K562 (cell line): ENCODE results near the gene FBN3. TPM values are rescaled to one million over a fixed set of nuclear protein-coding genes. Genes with fewer than 3 reads are reported as not detected.

ENCODE experiments used
- ARID2 ChIP-seq: fragments of 450-650 bp; IDR thresholded peaks from 2 replicates; pipeline ENCODE4 v1.6.1; 2017; ENCODE audit warnings: antibody characterized with exemption, mild to moderate bottlenecking
- DMBX1 ChIP-seq: fragments of 250-450 bp; sonication (Bioruptor Pico); IDR thresholded peaks from 2 replicates; pipeline ENCODE4 v1.8.0; 2022; ENCODE audit warnings: inconsistent platforms, mild to moderate bottlenecking, moderate library complexity, borderline replicate concordance
- ERF ChIP-seq: fragments of 450-650 bp; formaldehyde crosslinking; IDR thresholded peaks from 2 replicates; pipeline ENCODE4 v1.4.0; 2020; ENCODE audit warnings: mild to moderate bottlenecking, mixed read lengths
- HIVEP1 ChIP-seq: fragments of 250-450 bp; sonication (Bioruptor Pico); IDR thresholded peaks from 2 replicates; pipeline ENCODE4 v1.4.0; 2020; ENCODE audit warnings: mild to moderate bottlenecking
- HNRNPL ChIP-seq: fragments of 200-400 bp; formaldehyde crosslinking; IDR thresholded peaks from 2 replicates; pipeline ENCODE4 v1.6.1; 2017; ENCODE audit warnings: low read depth, mild to moderate bottlenecking, low read length
- HNRNPLL ChIP-seq: fragments of 200-400 bp; formaldehyde crosslinking; IDR thresholded peaks from 2 replicates; pipeline ENCODE4 v1.6.1; 2017; ENCODE audit warnings: low read length, low read depth, mild to moderate bottlenecking; ENCODE audit not compliant: poor library complexity, severe bottlenecking
- LEF1 ChIP-seq: fragments of 450-650 bp; IDR thresholded peaks from 2 replicates; pipeline ENCODE4 v1.6.1; 2016; ENCODE audit warnings: mild to moderate bottlenecking
- NFYB ChIP-seq: IDR thresholded peaks from 2 replicates; pipeline ENCODE4 v1.6.1; 2011; ENCODE audit warnings: mild to moderate bottlenecking, moderate library complexity; ENCODE audit not compliant: insufficient read length; ENCODE audit errors: extremely low read depth
- NR3C1 ChIP-seq: sonication (generic); formaldehyde crosslinking; IDR thresholded peaks from 2 replicates; pipeline ENCODE4 v1.8.1; 2022; ENCODE audit warnings: missing genetic modification reagents
- RBM25 ChIP-seq: fragments of 200-400 bp; formaldehyde crosslinking; IDR thresholded peaks from 2 replicates; pipeline ENCODE4 v1.6.1; 2018; ENCODE audit warnings: low read length, low read depth, moderate library complexity; ENCODE audit not compliant: severe bottlenecking
- SPI1 ChIP-seq: IDR thresholded peaks from 2 replicates; pipeline ENCODE4 v1.6.1; 2011; ENCODE audit warnings: low read depth, low read length, control low read depth, borderline replicate concordance
- ZFP36 ChIP-seq: fragments of 150-350 bp; IDR thresholded peaks from 2 replicates; pipeline ENCODE4 v1.6.1; 2018; ENCODE audit warnings: low read length, low read depth; ENCODE audit not compliant: partially characterized antibody
- polyA plus RNA-seq, 8 experiments: library from polyadenylated mRNA; depleted of rRNA in 4 of 8; stranded (reverse) in 5 of 8; unstranded in 3 of 8; fragments of >200 nt; fragmentation: Nextera tagmentation in 2 of 8; fragmentation: Illumina TruSeq in 1 of 8; extraction: Ambion mirVana in 2 of 8; extraction: Trizol in 1 of 8; gene quantifications; 2 replicates each; pipeline versions ENCODE4 v1.2.1 to v1.2.3, GENCODE V29; 2011 to 2014; ENCODE audit warnings: inconsistent platforms in 1 of 8, missing spikeins in 1 of 8
- total RNA-seq, 7 experiments: library from RNA; depleted of rRNA in 6 of 7; stranded (reverse); fragments of >200 nt in 6 of 7; fragmentation: Illumina TruSeq in 2 of 7; extraction: Trizol in 2 of 7; gene quantifications; 2 replicates each; pipeline versions ENCODE4 v1.2.1 to v1.2.3, GENCODE V29; 2011 to 2021; ENCODE audit warnings: low replicate concordance in 1 of 7
- TF ChIP-seq, protein P1 (sequence below): sonication (generic); formaldehyde crosslinking; IDR thresholded peaks from 2 replicates; pipeline ENCODE4 v1.4.0; 2020; ENCODE audit warnings: mild to moderate bottlenecking, missing genetic modification reagents
- TF ChIP-seq, protein P2 (sequence below): fragments of 250-450 bp; sonication (Bioruptor Pico); IDR thresholded peaks from 2 replicates; pipeline ENCODE4 v1.4.0; 2020; ENCODE audit warnings: borderline replicate concordance
- TF ChIP-seq, protein P3 (sequence below), 2 experiments: fragments of 150-350 bp in 1 of 2; IDR thresholded peaks; 2 replicates each; pipeline ENCODE4 v1.6.1; 2012 to 2016; ENCODE audit warnings: low read depth in 2 of 2, low read length in 2 of 2, mild to moderate bottlenecking in 1 of 2, moderate library complexity in 1 of 2
- TF ChIP-seq, protein P4 (sequence below): fragments of 450-650 bp; IDR thresholded peaks from 2 replicates; pipeline ENCODE4 v1.6.1; 2016; ENCODE audit warnings: borderline replicate concordance

Gene FBN3
- total and polyA plus RNA-seq, 9 of the 15 experiments (the other 6 are each of a cell fraction or from before 2014, with no cell fraction given), result under 0.01 to 0.29 (median 0.01) TPM; not detected in 4

DNA sequence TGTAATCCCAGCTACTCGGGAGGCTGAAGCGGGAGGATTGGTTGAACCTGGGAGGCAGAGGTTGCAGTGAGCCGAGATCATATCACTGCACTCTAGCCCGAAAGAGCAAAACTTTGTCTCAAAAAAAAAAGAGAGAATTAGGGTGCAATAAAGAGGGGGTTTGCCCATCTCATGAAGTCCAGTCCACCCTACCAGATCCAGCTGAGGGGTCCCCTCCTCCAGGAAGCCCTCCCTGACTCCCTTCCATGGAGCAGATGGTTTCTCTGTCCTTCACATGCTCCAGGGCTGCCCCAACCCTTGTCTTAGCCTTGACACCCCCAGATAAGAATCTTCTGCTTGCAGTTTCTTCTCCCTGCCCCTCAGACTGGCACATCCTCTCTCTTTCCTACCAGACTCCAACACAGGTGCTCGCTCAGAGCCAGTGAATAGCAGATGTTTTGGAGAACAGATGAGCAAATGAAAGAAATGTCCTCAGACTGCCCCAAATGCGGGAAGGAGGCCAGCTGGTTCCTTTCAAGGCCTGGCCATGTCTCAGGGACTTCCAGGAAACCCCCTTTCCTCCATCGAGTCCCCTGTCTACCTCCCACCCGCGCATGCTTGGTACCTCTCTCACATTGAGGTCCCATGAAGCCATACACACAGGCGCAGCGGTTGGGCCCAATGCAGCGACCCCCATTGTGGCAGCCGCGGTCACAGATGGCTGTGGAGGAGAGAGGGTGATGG, 5.0 kb downstream of the FBN3 start (continued):
- TF ChIP-seq ARID2, result no peak
- TF ChIP-seq, protein P1, sequence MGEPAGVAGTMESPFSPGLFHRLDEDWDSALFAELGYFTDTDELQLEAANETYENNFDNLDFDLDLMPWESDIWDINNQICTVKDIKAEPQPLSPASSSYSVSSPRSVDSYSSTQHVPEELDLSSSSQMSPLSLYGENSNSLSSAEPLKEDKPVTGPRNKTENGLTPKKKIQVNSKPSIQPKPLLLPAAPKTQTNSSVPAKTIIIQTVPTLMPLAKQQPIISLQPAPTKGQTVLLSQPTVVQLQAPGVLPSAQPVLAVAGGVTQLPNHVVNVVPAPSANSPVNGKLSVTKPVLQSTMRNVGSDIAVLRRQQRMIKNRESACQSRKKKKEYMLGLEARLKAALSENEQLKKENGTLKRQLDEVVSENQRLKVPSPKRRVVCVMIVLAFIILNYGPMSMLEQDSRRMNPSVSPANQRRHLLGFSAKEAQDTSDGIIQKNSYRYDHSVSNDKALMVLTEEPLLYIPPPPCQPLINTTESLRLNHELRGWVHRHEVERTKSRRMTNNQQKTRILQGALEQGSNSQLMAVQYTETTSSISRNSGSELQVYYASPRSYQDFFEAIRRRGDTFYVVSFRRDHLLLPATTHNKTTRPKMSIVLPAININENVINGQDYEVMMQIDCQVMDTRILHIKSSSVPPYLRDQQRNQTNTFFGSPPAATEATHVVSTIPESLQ (CRISPR knock-in tag), result no peak
- TF ChIP-seq, protein P2, sequence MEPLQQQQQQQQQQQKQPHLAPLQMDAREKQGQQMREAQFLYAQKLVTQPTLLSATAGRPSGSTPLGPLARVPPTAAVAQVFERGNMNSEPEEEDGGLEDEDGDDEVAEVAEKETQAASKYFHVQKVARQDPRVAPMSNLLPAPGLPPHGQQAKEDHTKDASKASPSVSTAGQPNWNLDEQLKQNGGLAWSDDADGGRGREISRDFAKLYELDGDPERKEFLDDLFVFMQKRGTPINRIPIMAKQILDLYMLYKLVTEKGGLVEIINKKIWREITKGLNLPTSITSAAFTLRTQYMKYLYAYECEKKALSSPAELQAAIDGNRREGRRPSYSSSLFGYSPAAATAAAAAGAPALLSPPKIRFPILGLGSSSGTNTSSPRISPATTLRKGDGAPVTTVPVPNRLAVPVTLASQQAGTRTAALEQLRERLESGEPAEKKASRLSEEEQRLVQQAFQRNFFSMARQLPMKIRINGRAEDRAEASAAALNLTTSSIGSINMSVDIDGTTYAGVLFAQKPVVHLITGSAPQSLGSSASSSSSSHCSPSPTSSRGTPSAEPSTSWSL (CRISPR knock-in tag), result no peak
- TF ChIP-seq NR3C1 (CRISPR knock-in tag), result no peak
- no peak for TF ChIP-seq LEF1
- TF ChIP-seq, protein P3, sequence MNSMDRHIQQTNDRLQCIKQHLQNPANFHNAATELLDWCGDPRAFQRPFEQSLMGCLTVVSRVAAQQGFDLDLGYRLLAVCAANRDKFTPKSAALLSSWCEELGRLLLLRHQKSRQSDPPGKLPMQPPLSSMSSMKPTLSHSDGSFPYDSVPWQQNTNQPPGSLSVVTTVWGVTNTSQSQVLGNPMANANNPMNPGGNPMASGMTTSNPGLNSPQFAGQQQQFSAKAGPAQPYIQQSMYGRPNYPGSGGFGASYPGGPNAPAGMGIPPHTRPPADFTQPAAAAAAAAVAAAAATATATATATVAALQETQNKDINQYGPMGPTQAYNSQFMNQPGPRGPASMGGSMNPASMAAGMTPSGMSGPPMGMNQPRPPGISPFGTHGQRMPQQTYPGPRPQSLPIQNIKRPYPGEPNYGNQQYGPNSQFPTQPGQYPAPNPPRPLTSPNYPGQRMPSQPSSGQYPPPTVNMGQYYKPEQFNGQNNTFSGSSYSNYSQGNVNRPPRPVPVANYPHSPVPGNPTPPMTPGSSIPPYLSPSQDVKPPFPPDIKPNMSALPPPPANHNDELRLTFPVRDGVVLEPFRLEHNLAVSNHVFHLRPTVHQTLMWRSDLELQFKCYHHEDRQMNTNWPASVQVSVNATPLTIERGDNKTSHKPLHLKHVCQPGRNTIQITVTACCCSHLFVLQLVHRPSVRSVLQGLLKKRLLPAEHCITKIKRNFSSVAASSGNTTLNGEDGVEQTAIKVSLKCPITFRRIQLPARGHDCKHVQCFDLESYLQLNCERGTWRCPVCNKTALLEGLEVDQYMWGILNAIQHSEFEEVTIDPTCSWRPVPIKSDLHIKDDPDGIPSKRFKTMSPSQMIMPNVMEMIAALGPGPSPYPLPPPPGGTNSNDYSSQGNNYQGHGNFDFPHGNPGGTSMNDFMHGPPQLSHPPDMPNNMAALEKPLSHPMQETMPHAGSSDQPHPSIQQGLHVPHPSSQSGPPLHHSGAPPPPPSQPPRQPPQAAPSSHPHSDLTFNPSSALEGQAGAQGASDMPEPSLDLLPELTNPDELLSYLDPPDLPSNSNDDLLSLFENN (IDR thresholded peaks at IDR 0.05; ENCODE audit: low read depth in 2 of 2, low read length in 2 of 2), result no peak
- no peak for TF ChIP-seq ERF
- peak; percentile 67 for TF ChIP-seq RBM25
- TF ChIP-seq NFYB, result no peak
- TF ChIP-seq SPI1, result no peak
- TF ChIP-seq, protein P4, sequence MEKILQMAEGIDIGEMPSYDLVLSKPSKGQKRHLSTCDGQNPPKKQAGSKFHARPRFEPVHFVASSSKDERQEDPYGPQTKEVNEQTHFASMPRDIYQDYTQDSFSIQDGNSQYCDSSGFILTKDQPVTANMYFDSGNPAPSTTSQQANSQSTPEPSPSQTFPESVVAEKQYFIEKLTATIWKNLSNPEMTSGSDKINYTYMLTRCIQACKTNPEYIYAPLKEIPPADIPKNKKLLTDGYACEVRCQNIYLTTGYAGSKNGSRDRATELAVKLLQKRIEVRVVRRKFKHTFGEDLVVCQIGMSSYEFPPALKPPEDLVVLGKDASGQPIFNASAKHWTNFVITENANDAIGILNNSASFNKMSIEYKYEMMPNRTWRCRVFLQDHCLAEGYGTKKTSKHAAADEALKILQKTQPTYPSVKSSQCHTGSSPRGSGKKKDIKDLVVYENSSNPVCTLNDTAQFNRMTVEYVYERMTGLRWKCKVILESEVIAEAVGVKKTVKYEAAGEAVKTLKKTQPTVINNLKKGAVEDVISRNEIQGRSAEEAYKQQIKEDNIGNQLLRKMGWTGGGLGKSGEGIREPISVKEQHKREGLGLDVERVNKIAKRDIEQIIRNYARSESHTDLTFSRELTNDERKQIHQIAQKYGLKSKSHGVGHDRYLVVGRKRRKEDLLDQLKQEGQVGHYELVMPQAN, result no peak
- no peak for TF ChIP-seq HNRNPLL
- no peak for TF ChIP-seq DMBX1 (CRISPR knock-in tag)
- peak; percentile 91 for TF ChIP-seq ZFP36
- no peak for TF ChIP-seq HIVEP1
- no peak for TF ChIP-seq HNRNPL
